GM18873 (cell line): Measurements from ENCODE around the gene ADAD1.
"Not testable (repeated sequence)": the region's sequence is repeated elsewhere in the genome, so short reads cannot be mapped to it uniquely, and the experiment has no call there.

Experiments used
- ATAC-seq: cut with Tn5 transposase; IDR thresholded peaks from one replicate; pipeline ENCODE4 v1.9.1; 2021; ENCODE audit warnings: mild to moderate bottlenecking, moderate library complexity, moderate number of reproducible peaks; ENCODE audit not compliant: unreplicated experiment, low FRiP score

ADAD1 gene

DNA sequence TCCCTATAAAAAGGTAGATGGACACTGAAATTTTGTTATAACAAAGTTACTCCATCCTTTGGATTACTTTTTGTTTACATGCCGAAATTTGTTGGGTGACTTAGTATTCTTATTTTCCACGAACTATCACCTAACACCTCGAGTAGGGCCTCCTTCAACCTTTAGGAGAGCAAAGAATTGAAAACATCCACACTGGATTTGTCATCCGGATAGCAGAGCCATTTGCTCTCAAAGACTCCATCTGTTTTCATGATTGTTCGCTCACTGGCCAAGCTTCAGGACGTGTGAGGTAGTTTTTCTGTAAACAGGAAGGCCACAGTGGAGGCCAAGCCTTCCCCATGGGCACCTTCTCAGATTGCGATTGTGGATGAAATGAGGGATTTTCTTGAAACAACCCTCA, at the start of gene ADAD1:
TSS of gene ADAD1 (plus strand) at position 301 of the 400 bp plus-strand sequence. CDS start 1,059 bp downstream, outside the sequence.
- no peak for ATAC-seq

DNA sequence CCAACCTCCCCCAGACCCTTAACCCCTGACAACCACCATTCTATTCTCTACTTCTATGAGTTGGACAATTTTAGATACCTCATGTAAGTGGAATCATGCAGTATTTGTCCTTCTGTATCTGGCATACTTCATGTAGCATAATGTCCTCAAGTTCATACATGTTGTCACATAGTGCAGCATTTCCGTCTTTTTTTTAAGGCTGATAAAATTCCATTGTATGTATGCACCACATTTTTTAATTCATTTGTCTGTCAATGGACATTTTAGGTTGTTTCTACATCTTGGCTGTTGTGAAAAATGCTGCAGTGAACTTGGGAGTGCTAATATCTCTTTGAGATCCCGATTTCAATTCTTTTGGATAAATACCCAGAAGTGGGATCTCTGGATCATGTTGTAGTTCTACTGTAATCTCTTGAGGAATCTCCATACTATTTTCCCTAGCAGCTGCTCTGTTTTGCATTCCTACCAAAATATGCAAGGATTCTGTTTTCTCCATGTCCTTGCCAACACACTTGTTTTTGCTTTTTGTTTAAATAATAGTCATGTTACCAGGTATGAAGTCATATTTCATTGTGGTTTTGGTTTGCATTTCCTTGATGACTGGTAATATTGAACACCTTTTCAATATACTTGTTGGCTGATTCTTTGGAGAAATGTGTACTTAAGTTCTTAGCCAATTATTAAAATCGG, 48.8 kb upstream of the ADAD1 start:
- ATAC-seq = no peak

DNA sequence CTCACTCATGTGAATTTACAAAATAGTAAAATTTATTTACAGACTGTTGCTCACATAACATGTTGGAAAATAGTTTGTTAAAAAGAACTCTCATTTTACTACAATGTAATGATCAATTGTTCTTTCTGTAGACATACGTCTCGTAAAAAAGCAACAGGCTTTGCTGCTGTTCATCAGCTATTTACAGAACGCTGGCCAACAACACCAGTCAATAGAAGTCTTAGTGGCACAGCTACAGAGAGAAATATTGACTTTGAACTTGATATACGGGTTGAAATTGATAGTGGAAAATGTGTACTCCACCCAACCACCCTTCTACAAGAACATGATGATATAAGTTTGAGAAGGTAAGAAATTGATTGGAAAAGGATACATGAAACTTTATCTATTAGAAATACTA, 47.6 kb upstream of the ADAD1 start:
- no peak for ATAC-seq

DNA sequence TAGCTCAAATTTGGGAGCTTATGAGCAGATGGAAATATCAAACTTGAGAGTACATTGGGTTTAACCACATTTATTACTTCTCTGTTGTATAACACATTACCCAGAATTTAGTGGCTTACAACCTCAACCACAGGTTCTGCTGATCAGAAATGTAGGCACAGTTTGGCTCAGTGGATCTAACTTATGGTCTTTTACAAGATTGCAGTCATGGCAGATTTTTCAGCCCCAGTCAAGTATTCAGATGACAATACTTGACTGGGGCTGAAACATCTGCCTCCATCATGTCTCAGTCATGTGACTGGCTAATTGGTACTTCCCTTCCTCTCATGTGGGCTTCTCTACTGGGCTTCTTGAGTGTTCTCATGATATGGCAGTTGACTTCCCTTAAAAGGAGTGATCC, 44.0 kb upstream of the ADAD1 start:
- ATAC-seq = no peak

DNA sequence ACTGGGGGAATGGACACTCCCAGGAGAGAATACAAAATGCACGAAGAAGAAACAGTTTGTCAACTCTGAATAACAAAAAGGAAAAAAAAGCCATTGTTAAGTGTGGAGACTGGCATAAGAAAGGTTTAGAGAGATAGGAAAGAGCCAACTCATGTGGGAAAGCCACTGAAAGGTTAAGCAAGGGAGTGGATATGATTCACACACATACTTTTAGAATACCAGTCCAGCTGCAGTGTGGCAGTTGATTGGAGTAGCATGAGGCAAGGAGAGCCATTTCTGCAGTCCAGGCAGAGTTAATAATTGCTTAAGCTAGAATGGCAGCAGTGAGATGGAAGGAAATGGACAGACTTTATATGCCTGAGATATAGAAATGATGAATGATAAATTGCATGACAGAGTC, 36.9 kb upstream of the ADAD1 start:
- no peak for ATAC-seq

DNA sequence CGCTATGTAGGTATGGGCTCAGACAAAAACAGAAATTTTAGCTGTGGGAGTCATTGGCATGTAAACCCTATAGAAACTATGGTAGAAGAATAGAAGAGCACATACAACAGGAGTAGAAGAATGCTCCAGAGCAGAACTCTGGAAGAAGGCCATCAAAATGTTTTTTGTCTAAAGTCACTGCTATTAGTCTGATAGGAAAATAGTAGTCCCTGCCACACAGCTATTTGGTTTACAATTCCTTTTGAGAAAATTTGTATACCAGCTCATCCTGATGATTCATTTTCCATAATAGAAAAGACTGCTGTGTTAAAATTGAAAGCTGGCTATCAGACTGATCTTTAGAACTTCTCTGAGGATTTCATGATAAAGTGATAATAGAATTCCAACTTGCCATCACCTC, 32.8 kb upstream of the ADAD1 start:
- ATAC-seq = no peak

DNA sequence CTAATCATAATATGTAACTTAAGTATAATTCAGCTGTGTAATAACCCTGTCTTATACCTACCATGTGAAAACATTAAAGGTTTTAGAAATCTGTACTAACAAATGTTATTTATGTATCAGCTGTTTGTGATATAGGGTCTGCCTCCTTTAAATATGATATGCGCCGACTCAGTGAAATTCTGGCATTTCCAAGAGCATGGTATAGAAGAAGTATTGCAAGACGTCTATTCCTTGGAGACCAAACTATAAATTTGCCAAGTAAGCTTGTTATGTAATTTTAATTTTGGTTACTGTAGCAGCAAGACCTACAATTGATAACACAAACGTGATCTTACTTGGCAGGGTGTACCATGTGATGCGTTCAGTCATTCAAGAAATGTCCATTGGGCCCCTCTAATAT, 32.3 kb upstream of the ADAD1 start:
- ATAC-seq = no peak

DNA sequence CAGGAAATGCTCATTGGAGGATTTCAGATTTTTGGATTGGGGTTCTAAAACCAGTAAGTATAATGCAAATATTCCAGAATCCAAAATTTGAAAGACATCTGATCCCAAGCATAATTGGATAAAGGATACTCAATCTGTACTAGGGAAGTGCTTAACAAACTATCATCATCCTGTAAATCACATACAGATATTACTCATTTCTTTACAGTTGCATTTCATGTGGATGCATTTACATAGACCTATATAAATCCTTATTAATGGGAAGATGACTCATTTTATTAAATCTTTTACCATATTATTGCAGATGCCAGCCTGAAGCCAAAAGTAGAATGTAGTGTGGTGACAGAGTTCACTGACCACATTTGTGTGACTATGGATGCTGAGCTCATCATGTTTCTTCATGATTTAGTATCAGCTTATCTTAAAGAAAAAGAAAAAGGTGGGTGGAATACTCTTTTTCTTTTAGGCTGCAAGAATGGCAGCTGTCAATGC, 22.4 kb upstream of the ADAD1 start:
- no peak for ATAC-seq

DNA sequence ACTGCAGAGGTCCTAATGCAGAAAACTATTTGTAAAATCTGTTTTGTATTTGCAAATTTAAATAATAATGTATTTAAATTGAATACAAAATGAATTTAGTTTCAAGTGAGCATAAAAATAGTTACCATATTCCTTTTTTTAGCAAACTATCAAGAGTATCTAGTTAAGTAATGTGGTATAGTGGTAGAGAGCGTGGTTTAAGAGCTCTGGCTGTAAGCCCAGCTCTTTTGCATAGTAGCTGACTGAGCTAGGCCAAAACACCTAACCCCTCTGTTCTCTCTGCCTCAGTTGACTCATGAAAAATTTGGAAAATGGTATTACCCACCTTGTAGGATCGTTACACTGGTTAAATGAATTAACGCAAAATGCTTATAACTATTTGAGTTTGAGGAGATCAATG, 18.1 kb upstream of the ADAD1 start:
- ATAC-seq = no peak

DNA sequence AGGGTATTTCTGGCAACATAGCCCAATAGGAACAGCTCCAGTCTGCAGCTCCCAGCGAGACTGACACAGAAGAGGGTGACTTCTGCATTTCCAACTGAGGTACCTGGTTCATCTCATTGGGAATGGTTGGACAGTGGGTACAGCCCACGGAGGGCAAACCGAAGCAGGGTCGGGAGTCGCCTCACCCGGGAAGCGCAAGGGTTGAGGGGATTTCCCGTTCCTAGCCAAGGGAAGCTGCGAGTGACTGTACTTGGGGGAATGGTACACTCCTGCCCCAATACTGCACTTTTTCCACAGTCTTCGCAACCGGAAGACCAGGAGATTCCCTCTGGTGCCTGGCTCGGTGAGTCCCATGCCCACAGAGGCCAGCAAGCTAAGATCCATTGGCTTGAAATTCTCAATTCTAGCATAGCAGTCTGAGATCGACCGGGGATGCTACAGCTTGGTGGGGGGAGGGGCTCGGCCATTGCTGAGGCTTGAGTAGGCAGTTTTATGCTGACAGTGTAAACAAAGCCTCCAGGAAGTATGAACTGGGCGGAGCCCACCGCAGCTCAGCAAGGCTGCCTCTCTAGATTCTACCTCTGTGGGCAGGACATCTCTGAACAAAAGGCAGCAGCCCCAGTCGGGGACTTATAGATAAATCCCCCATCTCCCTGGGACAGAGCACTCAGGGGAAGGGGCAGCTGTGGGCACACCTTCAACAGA, 14.0 kb upstream of the ADAD1 start:
- no peak for ATAC-seq

DNA sequence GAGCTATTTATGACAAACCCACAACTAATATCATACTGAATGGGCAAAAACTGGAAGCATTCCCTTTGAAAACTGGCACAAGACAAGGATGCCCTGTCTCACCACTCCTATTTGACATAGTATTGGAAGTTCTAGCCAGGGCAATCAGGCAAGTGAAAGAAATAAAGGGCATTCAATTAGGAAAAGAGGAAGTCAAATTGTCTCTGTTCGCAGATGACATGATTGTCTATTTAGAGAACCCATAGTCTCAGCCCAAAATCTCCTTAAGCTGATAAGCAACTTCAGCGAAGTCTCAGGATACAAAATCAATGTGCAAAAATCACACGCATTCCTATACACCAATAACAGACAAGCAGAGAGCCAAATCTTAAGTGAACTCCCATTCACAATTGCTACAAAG, 10.0 kb upstream of the ADAD1 start:
- ATAC-seq = not testable (repeated sequence)

DNA sequence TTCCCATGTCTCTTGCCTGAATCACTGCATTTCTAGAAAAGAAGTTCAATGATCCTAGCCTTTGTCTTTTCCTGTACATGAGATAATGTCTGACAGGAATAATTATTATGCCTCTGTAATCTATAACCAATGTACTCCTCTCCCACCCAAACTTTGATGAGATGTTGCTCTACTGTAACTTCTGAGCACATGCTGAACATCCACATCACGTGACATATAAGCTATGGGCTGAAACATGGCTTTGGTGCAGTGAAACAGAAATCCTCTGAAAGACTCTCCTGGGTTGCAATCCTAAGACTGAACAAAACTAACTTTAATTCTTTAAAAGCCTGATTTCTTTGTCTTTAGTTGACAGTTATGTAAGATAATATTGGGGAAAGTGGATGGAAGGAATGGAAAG, 1.5 kb upstream of the ADAD1 start:
- no peak for ATAC-seq

DNA sequence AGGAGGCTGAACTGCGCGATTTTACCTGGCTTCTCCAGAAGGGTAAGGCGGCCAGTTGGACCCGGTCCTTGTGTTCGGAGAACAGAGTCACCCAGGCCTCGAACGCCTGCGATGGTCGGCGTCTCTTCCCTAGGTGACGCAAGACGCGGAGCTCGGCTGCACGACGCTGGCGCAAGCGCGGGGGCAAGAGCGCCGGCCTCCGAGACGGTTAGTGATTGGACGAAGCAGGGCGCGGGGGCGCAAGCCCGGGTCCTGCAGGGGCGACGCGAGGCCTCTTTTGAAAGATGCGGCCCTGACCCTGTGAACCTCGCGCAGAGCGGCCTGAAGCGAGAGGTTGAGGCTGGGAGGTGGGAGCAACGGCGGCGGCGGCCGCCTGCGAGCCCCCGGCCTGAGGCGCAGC, 428 bp downstream of the ADAD1 start:
- ATAC-seq = no peak

DNA sequence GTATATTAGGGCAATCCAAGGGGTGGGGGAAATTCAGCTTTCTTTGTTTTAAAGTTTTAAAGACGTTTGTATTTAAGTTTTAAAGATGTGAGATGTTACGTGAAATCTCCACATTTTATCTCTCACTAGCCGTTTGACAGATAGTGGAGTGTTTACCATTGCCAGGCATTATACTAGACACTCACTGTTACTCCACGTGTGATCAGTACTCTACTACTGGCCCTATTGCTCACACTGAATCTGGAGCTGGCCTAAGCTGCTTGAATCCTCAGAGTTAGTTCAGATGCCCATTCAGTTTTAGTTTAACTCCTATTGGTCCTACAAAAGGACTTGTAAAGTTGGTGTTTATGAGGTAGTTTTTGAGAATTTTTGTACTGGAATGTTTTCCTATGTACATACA, 4.5 kb downstream of the ADAD1 start:
- ATAC-seq = no peak

DNA sequence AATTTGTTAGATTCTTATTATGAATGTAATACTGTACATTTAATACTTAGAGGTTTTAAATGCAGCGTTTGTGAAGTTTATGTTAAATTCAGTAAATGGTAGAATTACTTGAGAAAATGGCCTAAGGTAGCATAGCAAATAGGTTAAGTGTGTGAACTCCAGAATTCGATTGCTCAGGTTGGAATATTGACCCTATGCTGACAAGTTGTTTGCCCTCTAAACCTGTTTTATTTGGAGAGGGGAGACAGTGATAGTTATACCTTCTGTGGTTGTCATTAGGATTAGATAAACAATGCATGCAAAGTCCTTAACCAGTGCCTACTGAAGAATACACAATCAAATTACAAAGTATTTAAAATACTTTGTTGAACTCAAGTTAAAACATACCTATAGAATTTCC, 5.4 kb downstream of the ADAD1 start:
- ATAC-seq = no peak

DNA sequence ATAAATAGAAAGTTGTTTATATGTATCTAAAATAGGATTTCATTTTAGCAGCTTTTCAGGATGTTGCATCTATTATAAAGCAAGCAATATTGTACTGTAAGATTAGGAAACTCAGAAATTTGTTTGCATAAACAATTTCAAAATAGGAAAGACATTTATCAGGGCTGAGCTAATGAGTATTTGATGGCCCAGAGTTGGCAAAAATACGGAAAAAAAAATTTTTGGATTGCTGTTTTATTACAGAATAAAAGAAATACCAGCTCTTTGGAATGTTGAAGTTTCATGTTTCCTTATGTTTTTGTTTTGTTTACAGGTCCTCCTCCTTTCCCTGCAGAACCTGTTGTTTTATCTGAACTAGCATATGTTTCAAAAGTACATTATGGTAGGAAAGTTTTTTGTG, 14.5 kb downstream of the ADAD1 start:
- no peak for ATAC-seq

DNA sequence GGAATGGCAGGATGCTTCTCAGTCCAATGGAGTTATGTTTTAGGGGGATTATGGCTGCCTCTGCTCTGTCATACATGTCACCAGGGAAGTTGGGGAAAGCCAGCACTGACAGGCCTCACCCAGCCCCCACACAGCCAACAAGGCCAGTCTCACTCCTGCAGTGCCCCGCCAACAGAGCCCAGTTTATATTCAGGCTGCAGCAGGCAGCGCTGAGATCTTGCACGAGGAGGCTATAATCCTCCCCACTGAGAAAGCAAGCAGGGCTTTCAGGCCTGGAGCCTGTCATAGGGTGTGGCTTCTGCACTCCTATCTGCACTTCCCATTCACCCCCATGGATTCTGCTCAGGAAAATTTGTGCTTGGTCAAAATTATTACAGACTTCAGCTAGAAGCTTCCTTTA, 25.1 kb downstream of the ADAD1 start:
- ATAC-seq = no peak

DNA sequence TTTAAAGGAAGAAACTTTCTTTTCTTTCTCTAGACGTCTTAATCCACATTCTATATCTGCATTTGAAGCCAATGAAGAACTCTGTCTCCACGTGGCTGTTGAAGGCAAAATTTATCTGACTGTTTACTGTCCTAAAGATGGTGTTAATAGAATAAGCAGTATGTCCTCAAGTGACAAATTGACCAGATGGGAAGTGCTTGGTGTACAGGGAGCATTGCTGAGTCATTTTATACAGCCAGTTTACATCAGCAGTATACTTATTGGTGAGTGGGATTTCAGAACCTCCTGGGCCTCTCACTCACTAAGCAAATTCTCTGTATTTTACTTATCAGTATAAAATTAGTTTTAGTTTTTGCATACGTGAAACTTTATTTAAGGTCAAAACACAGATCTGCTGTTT, 33.7 kb downstream of the ADAD1 start:
- ATAC-seq = peak; percentile 78

DNA sequence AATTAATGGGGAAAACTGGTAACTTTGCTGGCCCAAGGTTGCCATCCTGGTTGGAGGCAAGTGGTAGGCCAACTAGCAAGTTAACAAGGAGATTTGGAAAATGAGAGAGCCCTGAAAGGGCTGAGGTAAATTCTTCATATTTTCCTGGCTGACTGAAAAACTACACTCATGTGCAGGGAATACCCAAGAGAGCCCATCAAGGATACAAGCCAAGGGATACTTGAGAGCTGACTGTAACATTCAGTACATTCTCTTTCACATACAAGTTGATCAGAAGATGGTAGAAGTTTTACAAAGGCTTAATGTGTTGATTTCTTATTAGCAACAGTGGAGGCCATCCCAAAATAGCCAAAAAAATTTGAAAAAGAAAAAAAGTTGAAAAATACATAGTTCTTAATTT, 44.4 kb downstream of the ADAD1 start:
- no peak for ATAC-seq

DNA sequence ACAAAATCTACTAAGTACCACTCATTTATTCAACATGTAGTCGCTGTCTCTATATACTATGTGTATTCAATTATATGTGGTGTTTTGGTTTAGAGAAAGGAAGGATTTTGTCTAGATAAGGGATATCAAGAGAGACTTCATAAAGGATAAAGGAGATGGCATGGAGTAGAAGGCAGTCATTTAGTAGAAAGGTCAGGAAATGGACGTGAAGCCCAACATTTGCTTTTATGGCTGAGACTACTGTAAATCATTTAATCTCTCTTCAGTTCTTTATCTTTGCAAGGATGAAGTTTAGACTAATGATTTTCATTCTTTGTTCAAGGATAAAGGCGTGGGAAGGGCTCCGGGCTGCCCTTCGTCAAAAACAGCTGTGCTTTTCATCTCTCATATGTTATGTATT, 52.5 kb downstream of the ADAD1 start:
- no peak for ATAC-seq

DNA sequence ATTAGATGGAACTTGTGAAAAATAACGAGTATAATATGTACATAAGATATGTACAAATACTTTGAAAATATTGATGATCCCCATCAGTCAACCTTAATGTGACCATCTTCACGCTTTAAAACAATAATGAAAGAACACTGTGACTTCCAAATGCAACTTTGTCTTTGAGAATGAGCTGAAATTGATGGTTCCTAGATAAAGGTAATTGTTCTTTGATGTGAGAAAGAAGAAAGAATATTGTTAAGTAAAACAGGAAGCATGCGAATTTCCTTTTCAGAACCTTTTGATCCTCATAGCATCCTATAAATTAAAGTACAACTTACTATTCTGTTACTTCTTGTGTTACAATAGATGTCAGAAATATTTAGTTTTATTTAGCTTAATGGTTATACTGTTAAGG, 55.5 kb downstream of the ADAD1 start:
- no peak for ATAC-seq

DNA sequence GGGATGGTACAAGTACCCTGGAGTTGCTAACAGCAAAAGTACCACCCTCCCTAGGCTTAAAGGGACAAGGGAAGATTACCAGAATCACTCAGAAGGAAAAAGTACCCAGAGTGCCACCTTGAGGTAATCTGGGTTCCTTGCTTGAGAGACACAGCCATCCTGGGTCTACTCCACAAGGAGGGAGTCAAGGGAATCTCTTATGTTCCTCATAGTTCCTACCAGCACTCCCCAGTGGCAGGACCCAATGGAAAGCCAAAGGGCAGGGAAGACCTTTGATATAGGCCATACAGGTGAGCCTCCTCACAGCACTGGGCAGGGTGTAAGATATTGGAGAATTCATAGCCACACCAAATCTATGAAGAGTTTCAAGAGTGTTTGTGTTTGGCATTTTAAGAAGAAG, 72.0 kb downstream of the ADAD1 start:
- no peak for ATAC-seq
